Esophagus squamous epithelium (tissue), 5 donors: ENCODE data around the gene TERT. TPM values are rescaled to one million over a fixed set of nuclear protein-coding genes. Genes with fewer than 3 reads are reported as not detected.

Source experiments
- DNase-seq: peaks from one replicate; lab custom pipeline; 2025; lab: John Stamatoyannopoulos, UW
- H3K27ac ChIP-seq, 4 donors: fragments of 200-600 bp; sonication (generic); one replicate each; pipeline ENCODE4 v1.5.1; 2016 to 2019; ENCODE audit warnings: mild to moderate bottlenecking in 1 of 4
- H3K27me3 ChIP-seq, 4 donors: fragments of 200-600 bp; sonication (generic); 1 replicate in 3 of 4; 2 replicates in 1 of 4; pipeline versions ENCODE4 v1.5.1 to v1.6.0; 2017 to 2021; ENCODE audit warnings: antibody characterized with exemption in 1 of 4
- H3K36me3 ChIP-seq, 3 donors: fragments of 200-600 bp; sonication (generic); one replicate each; pipeline ENCODE4 v1.5.1; 2016 to 2019
- H3K4me1 ChIP-seq, 3 donors: fragments of 200-600 bp; sonication (generic); one replicate each; pipeline ENCODE4 v1.5.1; 2017 to 2019
- H3K4me3 ChIP-seq, 4 donors: fragments of 200-600 bp; sonication (generic); 1 replicate in 3 of 4; 2 replicates in 1 of 4; pipeline ENCODE4 v1.5.1; 2016 to 2019; ENCODE audit warnings: mild to moderate bottlenecking in 2 of 4, moderate library complexity in 1 of 4
- H3K9me3 ChIP-seq, 3 donors: fragments of 200-600 bp; sonication (generic); one replicate each; pipeline ENCODE4 v1.5.1; 2016 to 2019
- POLR2A ChIP-seq, 4 donors: fragments of 450-650 bp; IDR thresholded peaks; one replicate each; pipeline ENCODE4 v1.6.1; 2017; ENCODE audit warnings: antibody characterized with exemption in 4 of 4, mild to moderate bottlenecking in 4 of 4, moderate library complexity in 3 of 4
- WGBS, 2 donors: methylation state at CpG; one replicate each; pipeline ENCODE4 v1.1.5; 2018; 5-methylcytosine and 5-hydroxymethylcytosine counted together
- intact Hi-C: fragments of 100-400 bp; cut with DNase I; formaldehyde crosslinking; loops from one replicate; pipeline ENCODE4 v1.15.0; 2022
- total RNA-seq, 4 donors: library from RNA; depleted of rRNA; stranded (reverse); fragments of >200 nt; gene quantifications; one replicate each; pipeline ENCODE4 v1.1.0, GENCODE V29; 2016
- TF ChIP-seq, protein P1 (sequence below), 6 experiments: fragments of 450-650 bp in 4 of 6; fragments of 200-600 bp in 2 of 6; sonication (generic) in 2 of 6; IDR thresholded peaks; one replicate each; pipeline ENCODE4 v1.5.1; 2016 to 2019; ENCODE audit warnings: antibody characterized with exemption in 6 of 6, mild to moderate bottlenecking in 4 of 6, moderate library complexity in 4 of 6
- donor health status: DM: yes; HTN: yes; CAD: no.

The TERT gene
- total RNA-seq, 4 donors from 2014 or later: 0.19 to 9.5 (median 0.31) TPM; not detected in 1

DNA sequence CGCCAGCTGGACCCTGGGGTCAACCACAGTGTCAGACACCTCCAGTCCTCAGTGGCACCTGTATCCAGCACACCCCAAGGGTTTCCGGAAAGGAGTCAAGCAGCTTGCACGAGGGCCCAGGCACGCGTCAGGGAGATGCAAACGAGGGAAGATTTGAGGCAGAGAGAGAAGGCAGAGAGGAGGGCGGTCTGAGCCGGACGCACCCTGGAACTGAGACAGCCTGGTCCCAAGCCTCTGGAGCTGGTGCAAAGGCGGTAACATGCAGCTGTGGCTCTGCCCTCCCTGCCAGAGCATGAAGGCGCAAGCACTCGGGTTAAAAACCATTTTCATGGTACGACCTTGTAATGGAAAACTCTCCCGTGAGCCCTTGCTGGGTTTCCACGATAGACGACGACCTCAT lies 37.5 kb downstream of the TERT start:
- no peak overlapping the region for H3K27ac ChIP-seq
- no peaks in the 10 kb centered on the region for H3K4me1 ChIP-seq
- H3K9me3 ChIP-seq: peaks cover 0 to 12% (median under 1%) of the 10 kb centered on the region in 3 donors
- peaks cover 0 to 6% (median 0%) of the 10 kb centered on the region in 4 donors for H3K27me3 ChIP-seq
- no peak overlapping the region for H3K4me3 ChIP-seq
- intact Hi-C loops: no loop called here
- H3K36me3 ChIP-seq: no peaks in the 10 kb centered on the region
- DNase-seq: no peak
- TF ChIP-seq, protein P1, sequence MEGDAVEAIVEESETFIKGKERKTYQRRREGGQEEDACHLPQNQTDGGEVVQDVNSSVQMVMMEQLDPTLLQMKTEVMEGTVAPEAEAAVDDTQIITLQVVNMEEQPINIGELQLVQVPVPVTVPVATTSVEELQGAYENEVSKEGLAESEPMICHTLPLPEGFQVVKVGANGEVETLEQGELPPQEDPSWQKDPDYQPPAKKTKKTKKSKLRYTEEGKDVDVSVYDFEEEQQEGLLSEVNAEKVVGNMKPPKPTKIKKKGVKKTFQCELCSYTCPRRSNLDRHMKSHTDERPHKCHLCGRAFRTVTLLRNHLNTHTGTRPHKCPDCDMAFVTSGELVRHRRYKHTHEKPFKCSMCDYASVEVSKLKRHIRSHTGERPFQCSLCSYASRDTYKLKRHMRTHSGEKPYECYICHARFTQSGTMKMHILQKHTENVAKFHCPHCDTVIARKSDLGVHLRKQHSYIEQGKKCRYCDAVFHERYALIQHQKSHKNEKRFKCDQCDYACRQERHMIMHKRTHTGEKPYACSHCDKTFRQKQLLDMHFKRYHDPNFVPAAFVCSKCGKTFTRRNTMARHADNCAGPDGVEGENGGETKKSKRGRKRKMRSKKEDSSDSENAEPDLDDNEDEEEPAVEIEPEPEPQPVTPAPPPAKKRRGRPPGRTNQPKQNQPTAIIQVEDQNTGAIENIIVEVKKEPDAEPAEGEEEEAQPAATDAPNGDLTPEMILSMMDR (IDR thresholded peaks at IDR 0.05): no peak
- no peak for TF ChIP-seq POLR2A (IDR thresholded peaks at IDR 0.05)
- 70 to 81% methylated on average over 2 to 8 of the region's 17 CpGs for WGBS, 2 donors

DNA sequence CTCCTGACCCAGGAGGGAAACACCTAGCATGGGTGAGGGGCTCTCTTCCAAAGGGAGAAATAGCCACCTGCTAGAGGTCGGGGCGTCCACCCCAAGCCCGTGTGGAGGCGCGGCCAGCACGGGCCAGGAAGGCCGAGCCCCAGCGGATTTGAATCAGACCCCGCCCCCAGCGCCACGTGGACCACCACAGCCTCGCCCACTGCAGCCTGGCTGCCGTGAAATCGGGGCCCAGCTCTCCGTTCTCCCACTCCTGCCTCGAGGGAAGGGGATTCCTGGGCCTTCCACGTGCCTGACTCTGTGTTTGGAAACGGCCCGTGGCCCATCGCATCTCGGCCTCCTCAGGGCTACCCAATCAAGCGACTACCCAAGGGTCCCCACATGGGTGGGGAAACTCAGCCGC lies 38.1 kb downstream of the TERT start:
- Histone ChIP-seq H3K4me1 (no peaks in the 10 kb centered on the region), H3K4me3 (no peak overlapping the region), H3K27ac (no peak overlapping the region), H3K9me3 (peaks cover 0 to 7% (median 0%) of the 10 kb centered on the region in 3 donors), H3K27me3 (peaks cover 0 to 9% (median 0%) of the 10 kb centered on the region in 4 donors), H3K36me3 (no peaks in the 10 kb centered on the region)
- no peak for DNase-seq
- no peak for TF ChIP-seq POLR2A (IDR thresholded peaks at IDR 0.05)
- TF ChIP-seq, protein P1 (IDR thresholded peaks at IDR 0.05): no peak
- intact Hi-C loops: no loop called here
- no CpG with 5 or more reads among the region's 23 CpGs for WGBS, 2 donors

DNA sequence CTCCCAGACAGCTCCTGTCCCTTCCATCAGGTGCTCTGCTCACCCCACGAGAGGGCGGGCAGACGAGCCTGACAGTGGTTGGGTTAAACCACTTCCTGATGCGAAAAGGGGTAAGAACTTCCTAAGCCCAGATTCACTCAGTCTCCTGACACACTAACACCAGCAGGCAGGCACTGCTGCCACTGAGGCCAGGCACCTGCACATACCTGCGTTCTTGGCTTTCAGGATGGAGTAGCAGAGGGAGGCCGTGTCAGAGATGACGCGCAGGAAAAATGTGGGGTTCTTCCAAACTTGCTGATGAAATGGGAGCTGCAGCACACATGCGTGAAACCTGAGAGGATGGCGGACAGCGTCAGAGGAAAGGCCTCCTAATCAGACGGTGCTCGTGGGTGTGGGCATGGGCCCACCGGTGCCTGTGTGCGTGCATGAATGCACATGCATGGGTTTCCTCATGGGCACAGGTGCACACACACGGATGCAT lies 39.7 kb downstream of the TERT start:
- no peaks in the 10 kb centered on the region for H3K9me3 ChIP-seq
- no peak for DNase-seq
- H3K36me3 ChIP-seq: no peaks in the 10 kb centered on the region
- no peak overlapping the region for H3K27ac ChIP-seq
- TF ChIP-seq, protein P1 (IDR thresholded peaks at IDR 0.05): no peak
- TF ChIP-seq POLR2A (IDR thresholded peaks at IDR 0.05): no peak
- intact Hi-C loops: no loop called here
- H3K4me3 ChIP-seq: no peak overlapping the region
- H3K4me1 ChIP-seq: no peaks in the 10 kb centered on the region
- WGBS, 2 donors: 61 to 74% methylated on average over 10 to 13 of the region's 16 CpGs
- peaks cover 0 to 12% (median 0%) of the 10 kb centered on the region in 4 donors for H3K27me3 ChIP-seq

DNA sequence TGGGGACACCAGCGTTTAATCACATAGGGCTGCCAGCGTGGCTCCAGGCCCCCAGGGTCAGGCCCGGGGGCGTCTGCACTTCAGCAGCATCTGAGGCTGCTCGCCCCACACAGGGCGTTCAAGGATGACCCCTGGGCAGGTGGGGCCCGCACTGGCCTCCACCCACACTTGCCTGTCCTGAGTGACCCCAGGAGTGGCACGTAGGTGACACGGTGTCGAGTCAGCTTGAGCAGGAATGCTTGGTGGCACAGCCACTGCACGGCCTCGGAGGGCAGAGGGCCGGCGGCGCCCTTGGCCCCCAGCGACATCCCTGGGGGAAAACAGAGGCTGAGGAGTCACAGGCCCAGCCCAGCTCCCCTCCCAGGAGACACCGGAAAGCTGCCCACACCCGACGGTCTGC lies 40.7 kb downstream of the TERT start:
- Histone ChIP-seq H3K36me3 (no peaks in the 10 kb centered on the region), H3K27me3 (peaks cover 0 to 17% (median 0%) of the 10 kb centered on the region in 4 donors), H3K27ac (no peak overlapping the region), H3K4me1 (no peaks in the 10 kb centered on the region), H3K9me3 (no peaks in the 10 kb centered on the region), H3K4me3 (no peak overlapping the region)
- 100% methylated on average over 1 of the region's 19 CpGs; no CpG with 5 or more reads in 1 of the 2 donors for WGBS, 2 donors
- TF ChIP-seq, protein P1 (IDR thresholded peaks at IDR 0.05): no peak
- no peak for TF ChIP-seq POLR2A (IDR thresholded peaks at IDR 0.05)
- intact Hi-C loops: no loop called here
- DNase-seq: no peak

DNA sequence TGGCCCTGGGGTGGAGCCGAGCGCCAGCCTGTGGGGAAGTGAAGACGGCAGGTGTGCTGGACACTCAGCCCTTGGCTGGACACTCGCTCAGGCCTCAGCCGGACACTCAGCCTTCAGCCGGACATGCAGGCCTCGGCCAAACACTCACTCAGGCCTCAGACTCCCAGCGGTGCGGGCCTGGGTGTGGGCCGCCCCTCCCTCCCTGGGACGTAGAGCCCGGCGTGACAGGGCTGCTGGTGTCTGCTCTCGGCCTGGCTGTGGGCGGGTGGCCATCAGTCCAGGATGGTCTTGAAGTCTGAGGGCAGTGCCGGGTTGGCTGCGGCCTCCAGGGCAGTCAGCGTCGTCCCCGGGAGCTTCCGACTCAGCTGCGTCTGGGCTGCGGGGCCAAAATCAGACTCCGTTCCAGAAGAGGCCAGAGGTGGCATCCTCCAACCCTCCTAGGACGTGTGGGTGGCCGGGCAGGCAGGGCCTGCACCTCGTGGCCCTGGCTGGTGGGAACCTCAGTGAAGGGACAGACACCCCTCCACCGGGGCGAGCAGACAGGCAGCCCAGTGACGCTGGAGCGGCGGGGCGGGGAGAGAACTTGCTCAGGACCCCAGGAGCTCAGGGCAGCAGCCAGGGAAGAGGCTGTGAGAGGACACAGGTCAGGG lies 41.3 kb downstream of the TERT start:
- TF ChIP-seq, protein P1 (IDR thresholded peaks at IDR 0.05): no peak
- TF ChIP-seq POLR2A (IDR thresholded peaks at IDR 0.05): no peak
- no peak overlapping the region for H3K27ac ChIP-seq
- no peak overlapping the region for H3K4me3 ChIP-seq
- 60 to 89% methylated on average over 2 to 3 of the region's 33 CpGs for WGBS, 2 donors
- H3K9me3 ChIP-seq: no peaks in the 10 kb centered on the region
- H3K27me3 ChIP-seq: peaks cover 0 to 22% (median 0%) of the 10 kb centered on the region in 4 donors
- intact Hi-C loops: no loop called here
- no peaks in the 10 kb centered on the region for H3K36me3 ChIP-seq
- H3K4me1 ChIP-seq: no peaks in the 10 kb centered on the region
- DNase-seq: no peak
